Fibroblast of pulmonary artery (primary cell): ENCODE measurements around the gene CRIM1.

Experiments used
- DNase-seq: peaks from one replicate; pipeline ENCODE4 v3.0.0-alpha.2; 2010; ENCODE audit warnings: low read depth
- H3K4me3 ChIP-seq: replicated peaks from 2 replicates; pipeline ENCODE4 v1.5.1; 2011; ENCODE audit warnings: low read depth, mild to moderate bottlenecking, control low read depth, low read length, moderate library complexity
- TF ChIP-seq, protein P1 (sequence below): IDR thresholded peaks from 2 replicates; pipeline ENCODE4 v1.5.1; 2011; ENCODE audit warnings: mild to moderate bottlenecking, control low read depth, low read length, inconsistent platforms; ENCODE audit errors: missing control alignments

The CRIM1 gene

DNA sequence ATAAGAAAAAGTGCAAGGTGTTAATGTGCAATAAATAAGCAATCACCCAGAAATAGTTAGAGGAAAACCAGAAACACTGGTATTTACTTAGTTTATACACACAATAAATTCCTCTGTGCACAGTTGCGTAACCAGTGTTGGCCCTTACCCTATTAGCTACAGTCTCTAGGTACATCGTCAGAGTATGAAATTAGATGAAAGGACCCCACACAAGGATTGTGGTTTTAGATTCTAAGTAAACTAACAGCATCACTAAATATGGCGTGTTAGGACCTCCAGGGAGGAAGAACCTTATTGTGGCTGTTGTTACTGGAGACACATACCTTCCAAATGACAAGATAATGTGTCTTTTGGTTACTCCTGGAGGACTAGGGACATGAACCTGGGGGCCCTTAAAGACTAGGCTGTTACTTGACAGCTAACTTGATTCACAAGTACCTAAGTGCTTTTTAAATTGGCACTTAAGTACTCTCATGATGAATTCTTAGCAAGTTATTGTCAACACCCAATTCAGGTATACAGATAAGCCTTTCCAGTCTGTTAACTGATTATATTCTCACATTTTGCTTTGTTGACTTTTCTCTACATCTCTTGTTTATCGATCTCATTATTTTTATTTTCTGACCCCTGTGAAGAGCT lies 127.1 kb downstream of the CRIM1 start:
- TF ChIP-seq, protein P1, sequence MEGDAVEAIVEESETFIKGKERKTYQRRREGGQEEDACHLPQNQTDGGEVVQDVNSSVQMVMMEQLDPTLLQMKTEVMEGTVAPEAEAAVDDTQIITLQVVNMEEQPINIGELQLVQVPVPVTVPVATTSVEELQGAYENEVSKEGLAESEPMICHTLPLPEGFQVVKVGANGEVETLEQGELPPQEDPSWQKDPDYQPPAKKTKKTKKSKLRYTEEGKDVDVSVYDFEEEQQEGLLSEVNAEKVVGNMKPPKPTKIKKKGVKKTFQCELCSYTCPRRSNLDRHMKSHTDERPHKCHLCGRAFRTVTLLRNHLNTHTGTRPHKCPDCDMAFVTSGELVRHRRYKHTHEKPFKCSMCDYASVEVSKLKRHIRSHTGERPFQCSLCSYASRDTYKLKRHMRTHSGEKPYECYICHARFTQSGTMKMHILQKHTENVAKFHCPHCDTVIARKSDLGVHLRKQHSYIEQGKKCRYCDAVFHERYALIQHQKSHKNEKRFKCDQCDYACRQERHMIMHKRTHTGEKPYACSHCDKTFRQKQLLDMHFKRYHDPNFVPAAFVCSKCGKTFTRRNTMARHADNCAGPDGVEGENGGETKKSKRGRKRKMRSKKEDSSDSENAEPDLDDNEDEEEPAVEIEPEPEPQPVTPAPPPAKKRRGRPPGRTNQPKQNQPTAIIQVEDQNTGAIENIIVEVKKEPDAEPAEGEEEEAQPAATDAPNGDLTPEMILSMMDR = no peak
- H3K4me3 ChIP-seq = no peak overlapping the region
- DNase-seq = peak; percentile 51

DNA sequence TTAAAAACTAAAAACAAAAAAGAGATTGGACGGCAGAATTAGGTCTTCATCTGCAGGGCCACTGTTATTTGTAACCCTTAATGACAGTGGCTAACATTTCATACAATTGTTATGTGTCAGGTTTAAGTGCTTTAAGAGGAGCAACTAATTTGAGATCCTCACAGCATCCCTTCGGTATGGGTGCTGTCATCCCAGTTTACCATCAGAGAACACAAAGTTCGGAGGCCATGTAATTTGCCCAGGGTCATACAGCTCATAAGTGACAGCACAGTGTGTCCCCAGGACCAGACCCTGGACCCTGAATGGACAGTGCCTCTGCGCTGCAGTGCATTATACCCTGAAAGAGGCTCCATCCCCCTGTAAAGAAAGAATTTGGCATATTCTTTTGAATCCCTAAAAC lies 127.7 kb downstream of the CRIM1 start:
- TF ChIP-seq, protein P1 = no peak
- H3K4me3 ChIP-seq = no peak overlapping the region
- no peak for DNase-seq

DNA sequence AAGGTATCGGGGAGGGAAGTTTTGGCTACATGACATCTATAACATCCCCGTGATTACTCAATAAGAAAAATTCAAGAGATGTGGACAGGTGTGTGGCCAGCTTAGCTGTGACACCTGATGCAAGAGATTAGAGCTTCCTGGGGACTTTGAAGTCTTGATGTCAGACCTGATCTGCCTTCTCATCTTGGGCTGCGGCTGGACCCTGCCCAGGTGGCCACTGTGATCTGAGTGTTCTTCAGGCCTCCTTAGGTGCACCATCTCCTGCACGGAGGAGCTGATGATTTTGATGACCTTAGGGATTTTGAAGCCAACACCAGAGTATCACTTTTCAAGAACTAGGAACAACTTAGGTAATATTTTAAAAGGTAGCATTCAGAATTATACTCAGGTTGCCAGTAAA lies 128.9 kb downstream of the CRIM1 start:
- no peak overlapping the region for H3K4me3 ChIP-seq
- TF ChIP-seq, protein P1 = no peak

GRCh38 chr2:36485521-36485920 lies 129.9 kb downstream of the CRIM1 start:
- no peak overlapping the region for H3K4me3 ChIP-seq
- peak; percentile 89 for DNase-seq
- TF ChIP-seq, protein P1 = no peak

More for the DNA sequence above, 128.9 kb downstream of the CRIM1 start:
- no peak for DNase-seq

GRCh38 chr2:36486521-36487044 lies 131.0 kb downstream of the CRIM1 start:
- H3K4me3 ChIP-seq = no peak overlapping the region
- peak; percentile 88 for DNase-seq
- TF ChIP-seq, protein P1 = no peak

DNA sequence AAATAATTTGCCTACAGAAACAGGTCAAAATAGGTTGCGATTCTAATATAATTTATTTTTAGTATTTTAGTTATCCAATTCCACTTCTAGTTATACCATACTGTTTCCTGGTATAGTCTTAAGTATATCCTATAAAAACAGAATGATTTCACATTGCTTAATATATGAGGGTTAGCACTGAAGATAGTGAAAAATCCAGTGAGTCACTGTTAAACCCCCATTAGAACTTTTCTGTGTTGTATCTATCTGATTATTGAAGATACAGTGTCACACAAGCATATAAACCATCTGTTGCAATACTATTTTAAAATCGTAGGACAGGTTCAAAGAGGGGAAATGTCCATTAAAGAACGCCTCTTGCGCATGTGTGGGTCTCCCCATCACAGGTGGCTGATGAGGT lies 132.4 kb downstream of the CRIM1 start:
- TF ChIP-seq, protein P1 = no peak
- H3K4me3 ChIP-seq = no peak overlapping the region
- peak; percentile 15 for DNase-seq

GRCh38 chr2:36489281-36489680 lies 133.7 kb downstream of the CRIM1 start:
- TF ChIP-seq, protein P1 = no peak
- peak; percentile 76 for DNase-seq
- no peak overlapping the region for H3K4me3 ChIP-seq
